Pulmonary artery endothelial cell (primary cell): ENCODE measurements around the gene YIPF6. TPM values are rescaled to one million over a fixed set of nuclear protein-coding genes. Genes with fewer than 3 reads are reported as not detected.

Experiments used
- total RNA-seq: library from RNA; depleted of rRNA; stranded (reverse); fragments of >200 nt; gene quantifications from 2 replicates; pipeline ENCODE4 v1.2.3, GENCODE V29; 2014

Gene YIPF6
- total RNA-seq, 1 donor from 2014 or later = 24.1 TPM

Other genes starting within 250 kb of the YIPF6 start
- gene OPHN1, start 65.6 kb upstream of the YIPF6 start, total RNA-seq = 5.3 and 7.4 TPM in 2 replicates
- 10.3 and 12.3 TPM in 2 replicates for gene STARD8, start 148.6 kb downstream of the YIPF6 start, total RNA-seq